ENCODE measurements around the gene LTBP2. TPM values are rescaled to one million over a fixed set of nuclear protein-coding genes. Genes with fewer than 3 reads are reported as not detected.

LTBP2 gene
- total RNA-seq, 1 experiment from 2014 or later = 124 TPM

DNA sequence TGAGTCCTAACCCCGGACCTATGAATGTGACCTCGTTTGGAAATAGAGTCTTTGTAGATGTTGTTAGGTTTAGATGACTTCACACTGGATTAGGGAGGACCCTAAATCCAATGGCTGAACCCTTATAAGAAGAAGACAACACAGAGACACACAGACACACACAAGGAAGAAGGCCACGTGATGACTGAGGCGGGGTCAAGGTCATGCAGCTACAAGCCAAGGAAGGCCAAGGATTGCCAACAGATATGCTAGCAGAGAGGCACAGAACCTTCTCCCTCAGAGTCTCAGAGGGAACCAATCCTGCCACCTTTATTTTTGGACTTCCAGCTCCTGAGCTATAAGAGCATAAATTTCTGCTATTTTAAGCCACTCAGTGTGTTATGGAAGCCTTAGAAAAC lies 31.8 kb downstream of the LTBP2 start:
- H3K4me1 ChIP-seq (replicated peaks; ENCODE audit: insufficient read depth) = peaks cover 83% of the 10 kb centered on the region
- no peaks in the 10 kb centered on the region for H3K9me3 ChIP-seq (ENCODE audit: insufficient read depth, low read depth)
- POLR2A ChIA-PET (ENCODE audit: unreplicated experiment) = interaction anchor here (0.6 to 1.0 kb wide), 4 partner anchors 9 to 624 kb away, joined by 4 to 22 read pairs (median 4); no protein-coding TSS in a partner anchor
- DNase-seq = no peak
- no peak overlapping the region for H3K4me3 ChIP-seq
- intact Hi-C loops (cut with micrococcal nuclease; ENCODE audit: unreplicated experiment) = loop anchor here (1.0 kb wide), 1 partner anchor 8 kb away; no protein-coding TSS in a partner anchor
- BruUV-seq (replicated peaks) = TSS peak; percentile 89
- peaks cover 57% of the 10 kb centered on the region for H3F3A ChIP-seq (ENCODE audit: insufficient read depth, low read depth)
- H3K4me2 ChIP-seq = peak overlapping the region; percentile 59
- H3K79me2 ChIP-seq (ENCODE audit: low read depth) = peaks cover 53% of the 10 kb centered on the region
- no peaks in the 10 kb centered on the region for H3K9me2 ChIP-seq (ENCODE audit: insufficient read depth)
- no peaks in the 10 kb centered on the region for H3K27me3 ChIP-seq (ENCODE audit: insufficient read depth, low read depth)
- H2AFZ ChIP-seq = peak overlapping the region; percentile 65; the same call in 1 of the 2 replicates
- H4K20me1 ChIP-seq (ENCODE audit: insufficient read depth) = no peaks in the 10 kb centered on the region
- TF ChIP-seq EZH2 (IDR thresholded peaks at IDR 0.05; ENCODE audit: low read depth) (no peak), CTCF (conservative IDR thresholded peaks at IDR 0.05) (no peak)
- CTCF ChIA-PET = interaction anchor here (1.0 to 1.7 kb wide), 2 partner anchors 10 to 29 kb away, joined by 3 to 8 read pairs; no protein-coding TSS in a partner anchor
- H3K27ac ChIP-seq = peak overlapping the region; percentile 94
- peaks cover 7% of the 10 kb centered on the region; the same call in 1 of the 2 replicates for H3K36me3 ChIP-seq (ENCODE audit: low read depth)

- Histone ChIP-seq H3K4me2 (peak overlapping the region; percentile 59), H3F3A (ENCODE audit: insufficient read depth, low read depth) (peaks cover 57% of the 10 kb centered on the region), H2AFZ (peak overlapping the region; percentile 65), H3K27ac (peak overlapping the region; percentile 94), H3K9me2 (ENCODE audit: insufficient read depth) (no peaks in the 10 kb centered on the region), H3K36me3 (ENCODE audit: low read depth) (peaks cover 7% of the 10 kb centered on the region; the same call in 1 of the 2 replicates), H4K20me1 (ENCODE audit: insufficient read depth) (no peaks in the 10 kb centered on the region), H3K27me3 (ENCODE audit: insufficient read depth, low read depth) (no peaks in the 10 kb centered on the region), H3K9me3 (ENCODE audit: insufficient read depth, low read depth) (no peaks in the 10 kb centered on the region), H3K4me3 (no peak overlapping the region), H3K79me2 (ENCODE audit: low read depth) (peaks cover 59% of the 10 kb centered on the region), H3K4me1 (replicated peaks; ENCODE audit: insufficient read depth) (peaks cover 85% of the 10 kb centered on the region)
- CTCF ChIA-PET = interaction anchor here (0.6 to 1.7 kb wide), 3 partner anchors 10 to 30 kb away, joined by 3 to 8 read pairs (median 4); no protein-coding TSS in a partner anchor
- BruUV-seq (replicated peaks) = TSS peak; percentile 88
- TF ChIP-seq EZH2 (IDR thresholded peaks at IDR 0.05; ENCODE audit: low read depth) = no peak
- TF ChIP-seq CTCF (conservative IDR thresholded peaks at IDR 0.05) = no peak
- peak; percentile 84 to 98 for DNase-seq
- POLR2A ChIA-PET (ENCODE audit: unreplicated experiment) = interaction anchor here (0.5 to 1.0 kb wide), 6 partner anchors 9 to 1081 kb away, joined by 3 to 22 read pairs (median 4); partner anchors contain the start of gene ERG28
- intact Hi-C loops (cut with micrococcal nuclease; ENCODE audit: unreplicated experiment) = loop anchor here (1.0 to 10.0 kb wide), 2 partner anchors 7 to 975 kb away; no protein-coding TSS in a partner anchor
These were observed 32.4 kb downstream of the LTBP2 start for GRCh38 chr14:74579447-74580274.

- no peaks in the 10 kb centered on the region for H3K9me3 ChIP-seq (ENCODE audit: insufficient read depth, low read depth)
- H2AFZ ChIP-seq = no peak overlapping the region
- intact Hi-C loops (cut with micrococcal nuclease; ENCODE audit: unreplicated experiment) = loop anchor here (10.0 kb wide), 1 partner anchor 976 kb away; no protein-coding TSS in a partner anchor
- TF ChIP-seq CTCF (conservative IDR thresholded peaks at IDR 0.05) = no peak
- TF ChIP-seq EZH2 (IDR thresholded peaks at IDR 0.05; ENCODE audit: low read depth) = no peak
- H3K79me2 ChIP-seq (ENCODE audit: low read depth) = peaks cover 71% of the 10 kb centered on the region
- peaks cover 60% of the 10 kb centered on the region for H3F3A ChIP-seq (ENCODE audit: insufficient read depth, low read depth)
- POLR2A ChIA-PET (ENCODE audit: unreplicated experiment) = no interaction called here
- peaks cover 12% of the 10 kb centered on the region; the same call in 1 of the 2 replicates for H3K36me3 ChIP-seq (ENCODE audit: low read depth)
- peak overlapping the region; percentile 94 for H3K27ac ChIP-seq
- H3K4me2 ChIP-seq = peak overlapping the region; percentile 59; the same call in 1 of the 2 replicates
- no peaks in the 10 kb centered on the region for H4K20me1 ChIP-seq (ENCODE audit: insufficient read depth)
- H3K4me3 ChIP-seq = no peak overlapping the region
- CTCF ChIA-PET = no interaction called here
- peaks cover 85% of the 10 kb centered on the region for H3K4me1 ChIP-seq (replicated peaks; ENCODE audit: insufficient read depth)
- no TSS peak for BruUV-seq (replicated peaks)
- DNase-seq = no peak
- H3K27me3 ChIP-seq (ENCODE audit: insufficient read depth, low read depth) = no peaks in the 10 kb centered on the region
- no peaks in the 10 kb centered on the region for H3K9me2 ChIP-seq (ENCODE audit: insufficient read depth)
These were observed 33.6 kb downstream of the LTBP2 start for GRCh38 chr14:74578479-74578878.

Measured in PC-9 (cell line).